H9 (cell line): ENCODE data around the gene IFNG-AS1. TPM values are rescaled to one million over a fixed set of nuclear protein-coding genes. Genes with fewer than 3 reads are reported as not detected.

Source experiments
- DNase-seq: peaks from one replicate; pipeline ENCODE4 v3.0.0-alpha.2; 2017
- H2AFZ ChIP-seq: one replicate; pipeline ENCODE4 v1.6.1; 2013; ENCODE audit warnings: mild to moderate bottlenecking, low read length, control low read depth, moderate library complexity
- H2AK5ac ChIP-seq: 2 replicates; pipeline ENCODE4 v1.6.1; 2013; ENCODE audit warnings: low read length, control low read depth, mixed read lengths; ENCODE audit not compliant: insufficient read length
- H2BK120ac ChIP-seq: one replicate; pipeline ENCODE4 v1.6.1; 2013; ENCODE audit warnings: low read depth, mild to moderate bottlenecking, low read length, control low read depth, inconsistent platforms; ENCODE audit not compliant: poor library complexity, severe bottlenecking
- H2BK12ac ChIP-seq: 2 replicates; pipeline ENCODE4 v1.6.1; 2013; ENCODE audit warnings: low read length, control low read depth, mixed read lengths, low read depth; ENCODE audit not compliant: insufficient read length
- H2BK15ac ChIP-seq: 2 replicates; pipeline ENCODE4 v1.6.1; 2013; ENCODE audit warnings: low read depth, low read length, control low read depth
- H2BK20ac ChIP-seq: one replicate; pipeline ENCODE4 v1.6.1; 2013; ENCODE audit warnings: low read depth, mild to moderate bottlenecking, low read length, control low read depth, inconsistent platforms; ENCODE audit not compliant: poor library complexity, severe bottlenecking
- H2BK5ac ChIP-seq: 2 replicates; pipeline ENCODE4 v1.6.1; 2013; ENCODE audit warnings: low read length, control low read depth, mixed read lengths; ENCODE audit not compliant: insufficient read length
- H3K14ac ChIP-seq: 2 replicates; pipeline ENCODE4 v1.6.1; 2013; ENCODE audit warnings: low read length, control low read depth; ENCODE audit not compliant: insufficient read depth
- H3K18ac ChIP-seq: 2 replicates; pipeline ENCODE4 v1.6.1; 2013; ENCODE audit warnings: low read depth, mild to moderate bottlenecking, mixed read lengths, low read length, control low read depth; ENCODE audit not compliant: insufficient read length
- H3K23ac ChIP-seq: 2 replicates; pipeline ENCODE4 v1.6.1; 2013; ENCODE audit warnings: low read length, control low read depth, mixed read lengths, low read depth; ENCODE audit not compliant: insufficient read length
- H3K23me2 ChIP-seq: 2 replicates; pipeline ENCODE4 v1.6.1; 2013; ENCODE audit warnings: low read depth, mild to moderate bottlenecking, mixed read lengths, low read length, control low read depth; ENCODE audit not compliant: insufficient read length, poor library complexity, severe bottlenecking
- H3K27ac ChIP-seq: 2 replicates; pipeline ENCODE4 v1.5.1; 2013; ENCODE audit warnings: low read length, control low read depth, mixed read lengths, low read depth; ENCODE audit not compliant: insufficient read length
- H3K27me3 ChIP-seq: 2 replicates; pipeline ENCODE4 v1.6.1; 2013; ENCODE audit warnings: low read length, control low read depth, inconsistent platforms; ENCODE audit not compliant: insufficient read depth
- H3K4ac ChIP-seq: 2 replicates; pipeline ENCODE4 v1.6.1; 2013; ENCODE audit warnings: low read depth, mild to moderate bottlenecking, control low read depth, inconsistent platforms, low read length, moderate library complexity
- H3K4me1 ChIP-seq: 2 replicates; pipeline ENCODE4 v1.6.1; 2013; ENCODE audit warnings: low read length, control low read depth, inconsistent platforms; ENCODE audit not compliant: insufficient read depth
- H3K4me2 ChIP-seq: 2 replicates; pipeline ENCODE4 v1.6.1; 2013; ENCODE audit warnings: low read length, control low read depth, mixed read lengths; ENCODE audit not compliant: insufficient read length, insufficient read depth
- H3K56ac ChIP-seq: 2 replicates; pipeline ENCODE4 v1.6.1; 2013; ENCODE audit warnings: low read depth, mild to moderate bottlenecking, mixed read lengths, low read length, control low read depth; ENCODE audit not compliant: insufficient read length
- H3K79me1 ChIP-seq: 2 replicates; pipeline ENCODE4 v1.6.1; 2013; ENCODE audit warnings: low read depth, mild to moderate bottlenecking, moderate library complexity, low read length, control low read depth, inconsistent platforms; ENCODE audit not compliant: insufficient read depth, poor library complexity, severe bottlenecking
- H3K79me2 ChIP-seq: 2 replicates; pipeline ENCODE4 v1.6.1; 2013; ENCODE audit warnings: low read length, control low read depth, inconsistent platforms; ENCODE audit not compliant: insufficient read depth
- H3K9ac ChIP-seq: 2 replicates; pipeline ENCODE4 v1.6.1; 2013; ENCODE audit warnings: low read length, control low read depth, mixed read lengths; ENCODE audit not compliant: insufficient read length; ENCODE audit errors: extremely low read depth
- H3K9me3 ChIP-seq: one replicate; pipeline ENCODE4 v1.6.1; 2013; ENCODE audit warnings: low read depth, low read length, inconsistent platforms; ENCODE audit not compliant: control insufficient read depth
- H3T11ph ChIP-seq: one replicate; pipeline ENCODE4 v1.6.1; 2013; ENCODE audit warnings: mild to moderate bottlenecking, low read length, control low read depth, inconsistent platforms
- H4K20me1 ChIP-seq: one replicate; pipeline ENCODE4 v1.6.1; 2013; ENCODE audit not compliant: control insufficient read depth, insufficient read length, insufficient read depth
- H4K5ac ChIP-seq: 2 replicates; pipeline ENCODE4 v1.6.1; 2013; ENCODE audit warnings: low read depth, mild to moderate bottlenecking, mixed read lengths, low read length, control low read depth; ENCODE audit not compliant: insufficient read length
- H4K8ac ChIP-seq: replicated peaks from 2 replicates; pipeline ENCODE4 v1.6.1; 2013; ENCODE audit warnings: low read length, control low read depth, mixed read lengths, low read depth; ENCODE audit not compliant: insufficient read length
- H4K91ac ChIP-seq: 2 replicates; pipeline ENCODE4 v1.6.1; 2013; ENCODE audit warnings: low read depth, mild to moderate bottlenecking, moderate library complexity, mixed read lengths, low read length, control low read depth; ENCODE audit not compliant: insufficient read length
- H3K27ac Mint-ChIP-seq, 3 experiments: 2 replicates in 2 of 3; 3 replicates in 1 of 3; pipeline ENCODE4 v1.8.0; 2020 to 2021; ENCODE audit warnings: mixed read lengths in 3 of 3, mild to moderate bottlenecking in 1 of 3, moderate library complexity in 1 of 3
- H3K27me3 Mint-ChIP-seq: 2 replicates; pipeline ENCODE4 v1.8.0; 2021; ENCODE audit warnings: low read depth, mild to moderate bottlenecking, moderate library complexity, mixed read lengths
- H3K36me3 Mint-ChIP-seq, 3 experiments: 2 replicates in 2 of 3; 3 replicates in 1 of 3; pipeline ENCODE4 v1.8.0; 2020 to 2021; ENCODE audit warnings: low read depth in 3 of 3, mixed read lengths in 3 of 3; ENCODE audit not compliant: insufficient read depth in 1 of 3
- H3K4me1 Mint-ChIP-seq, 2 experiments: 2 replicates each; pipeline ENCODE4 v1.8.0; 2020; ENCODE audit warnings: mixed read lengths in 2 of 2
- H3K4me3 Mint-ChIP-seq, 2 experiments: 2 replicates in 1 of 2; 3 replicates in 1 of 2; pipeline ENCODE4 v1.8.0; 2020 to 2021; ENCODE audit warnings: mild to moderate bottlenecking in 2 of 2, mixed read lengths in 2 of 2, moderate library complexity in 1 of 2
- H3K9me3 Mint-ChIP-seq, 2 experiments: 2 replicates in 1 of 2; 3 replicates in 1 of 2; pipeline ENCODE4 v1.8.0; 2020; ENCODE audit warnings: mild to moderate bottlenecking in 2 of 2, mixed read lengths in 2 of 2, moderate library complexity in 1 of 2
- CTCF ChIP-seq: fragments of 200-600 bp; sonication (generic); conservative IDR thresholded peaks from 3 replicates; pipeline ENCODE4 v1.8.0; 2021; ENCODE audit warnings: antibody characterized with exemption, mild to moderate bottlenecking
- WGBS: extraction: QIAGEN DNeasy Blood & Tissue Kit; methylation state at CpG from one replicate; pipeline ENCODE4 v1.1.7; 2013; ENCODE audit warnings: missing lambda C conversion rate, low lambda C conversion rate, mixed read lengths; ENCODE audit not compliant: insufficient read length; ENCODE audit errors: extremely low coverage; 5-methylcytosine and 5-hydroxymethylcytosine counted together
- total RNA-seq: library from RNA; stranded (reverse); gene quantifications from 2 replicates; pipeline ENCODE4 v1.2.1, GENCODE V29; 2021

IFNG-AS1 gene
- total RNA-seq, 1 experiment from 2014 or later, result not detected

- no peak overlapping the region for H2BK20ac ChIP-seq
- H3K79me1 ChIP-seq, result no peaks in the 10 kb centered on the region
- no peaks in the 10 kb centered on the region for H3K9me3 ChIP-seq
- no peak overlapping the region for H3K9ac ChIP-seq
- H2AFZ ChIP-seq, result no peak overlapping the region
- DNase-seq, result no peak
- no peak overlapping the region for H2BK120ac ChIP-seq
- no peak overlapping the region for H3K4ac ChIP-seq
- no peak overlapping the region for H3K4me2 ChIP-seq
- H3T11ph ChIP-seq, result no peak overlapping the region
- no peaks in the 10 kb centered on the region for H3K36me3 Mint-ChIP-seq
- no peak overlapping the region for H2BK12ac ChIP-seq
- H3K56ac ChIP-seq, result no peak overlapping the region
- H3K9me3 Mint-ChIP-seq, result no peaks in the 10 kb centered on the region; a peak in 1 of 5 replicates
- no peaks in the 10 kb centered on the region for H3K23me2 ChIP-seq
- H3K23ac ChIP-seq, result no peak overlapping the region
- no peak overlapping the region for H2BK15ac ChIP-seq
- no peak for TF ChIP-seq CTCF
- no peak overlapping the region for H3K4me3 Mint-ChIP-seq
- no peak overlapping the region for H2AK5ac ChIP-seq
- no CpG with 5 or more reads among the region's 4 CpGs for WGBS
- H4K91ac ChIP-seq, result no peak overlapping the region
- no peak overlapping the region for H3K18ac ChIP-seq
- no peak overlapping the region for H2BK5ac ChIP-seq
- H3K27me3 Mint-ChIP-seq, result no peaks in the 10 kb centered on the region
- H3K4me1 Mint-ChIP-seq, result peaks cover 0 to 4% of the 10 kb centered on the region in 2 experiments; a peak in 1 of 4 replicates
- no peak overlapping the region for H3K27ac Mint-ChIP-seq
- H3K14ac ChIP-seq, result no peak overlapping the region
- H3K4me1 ChIP-seq, result no peaks in the 10 kb centered on the region
- no peak overlapping the region for H4K5ac ChIP-seq
- no peak overlapping the region for H3K27ac ChIP-seq
- no peaks in the 10 kb centered on the region for H4K20me1 ChIP-seq
- H3K27me3 ChIP-seq, result no peaks in the 10 kb centered on the region
- H3K79me2 ChIP-seq, result no peaks in the 10 kb centered on the region
- no peak overlapping the region for H4K8ac ChIP-seq
Observed at GRCh38 chr12:67981287-67982162, 7.7 kb upstream of the IFNG-AS1 start.
